HL-60 (cell line): Measurements from ENCODE around the gene LRBA.

Experiments used
- DNase-seq, 2 experiments: peaks; one replicate each; pipeline ENCODE4 v3.0.0-alpha.2; 2010 to 2020; ENCODE audit warnings: low read depth in 1 of 2, low spot score in 1 of 2
- H3K27ac ChIP-seq: fragments of 250-450 bp; sonication (Bioruptor Pico); replicated peaks from 2 replicates; pipeline ENCODE4 v1.5.1; 2020; ENCODE audit warnings: mild to moderate bottlenecking, moderate library complexity
- H3K27me3 ChIP-seq: fragments of 250-450 bp; sonication (Bioruptor Pico); 2 replicates; pipeline ENCODE4 v1.5.1; 2021; ENCODE audit warnings: mild to moderate bottlenecking, moderate library complexity; ENCODE audit not compliant: insufficient read depth, poor library complexity, severe bottlenecking
- H3K4me3 ChIP-seq: replicated peaks from 2 replicates; pipeline ENCODE4 v1.5.1; 2011; ENCODE audit warnings: mild to moderate bottlenecking, control low read depth, low read length; ENCODE audit not compliant: insufficient read depth
- CTCF ChIP-seq: IDR thresholded peaks from one replicate; pipeline ENCODE4 v1.5.1; 2011; ENCODE audit warnings: low read length, control low read depth, inconsistent platforms; ENCODE audit not compliant: insufficient read depth
- GABPA ChIP-seq: IDR thresholded peaks from 2 replicates; pipeline ENCODE4 v1.6.1; 2012; ENCODE audit warnings: low read depth
- POLR2AphosphoS5 ChIP-seq: IDR thresholded peaks from 2 replicates; pipeline ENCODE4 v1.6.1; 2012; ENCODE audit warnings: low read depth
- REST ChIP-seq: IDR thresholded peaks from 2 replicates; pipeline ENCODE4 v1.6.1; 2012; ENCODE audit warnings: low read depth; ENCODE audit not compliant: insufficient replicate concordance
- SPI1 ChIP-seq: IDR thresholded peaks from 2 replicates; pipeline ENCODE4 v1.6.1; 2012; ENCODE audit warnings: low read depth, mild to moderate bottlenecking, borderline replicate concordance

LRBA gene

GRCh38 chr4:150306719-150307118, 708.4 kb downstream of the LRBA start:
- no peak for DNase-seq
- no peak overlapping the region for H3K27ac ChIP-seq
- no peaks in the 10 kb centered on the region for H3K27me3 ChIP-seq
- no peak overlapping the region for H3K4me3 ChIP-seq
- TF ChIP-seq REST (no peak), GABPA (no peak), SPI1 (no peak), CTCF (no peak), POLR2AphosphoS5 (no peak)

GRCh38 chr4:150305995-150306394, 709.1 kb downstream of the LRBA start:
- TF ChIP-seq REST (no peak), POLR2AphosphoS5 (no peak), GABPA (no peak), SPI1 (no peak)
- Histone ChIP-seq H3K27ac (no peak overlapping the region), H3K27me3 (no peaks in the 10 kb centered on the region), H3K4me3 (no peak overlapping the region)
- DNase-seq = no peak

- Histone ChIP-seq H3K27ac (no peak overlapping the region; the same call in 1 of the 2 replicates), H3K4me3 (no peak overlapping the region), H3K27me3 (no peaks in the 10 kb centered on the region)
- peak; percentile 82 to 84 for DNase-seq
- TF ChIP-seq REST (no peak), POLR2AphosphoS5 (0 out of 2 replicates have a peak, but pooled peaks have one; percentile 26)
Observed at GRCh38 chr4:150302553-150302952, 712.5 kb downstream of the LRBA start.

- H3K4me3 ChIP-seq = no peak overlapping the region
- TF ChIP-seq SPI1 (no peak), CTCF (no peak), GABPA (no peak), POLR2AphosphoS5 (no peak), REST (no peak)
- no peaks in the 10 kb centered on the region for H3K27me3 ChIP-seq
- no peak overlapping the region for H3K27ac ChIP-seq
- no peak for DNase-seq
Observed at GRCh38 chr4:150299816-150300215, 715.3 kb downstream of the LRBA start.
